Mesenchymal stem cell (in vitro differentiated cells and primary cell): ENCODE data around the gene LRIG1.

Experiments used
- DNase-seq: peaks from one replicate; pipeline ENCODE4 v3.0.0-alpha.2; 2013
- H2AFZ ChIP-seq: one replicate; pipeline ENCODE4 v1.6.1; 2013; ENCODE audit warnings: low read depth, mild to moderate bottlenecking, control low read depth, inconsistent platforms, low read length, moderate library complexity
- H2AK5ac ChIP-seq: 2 replicates; pipeline ENCODE4 v1.6.1; 2013; ENCODE audit warnings: low read length, moderate library complexity, mild to moderate bottlenecking, inconsistent platforms; ENCODE audit not compliant: severe bottlenecking
- H2BK120ac ChIP-seq: one replicate; pipeline ENCODE4 v1.6.1; 2013; ENCODE audit warnings: low read depth, mild to moderate bottlenecking, inconsistent platforms, low read length, moderate library complexity
- H2BK12ac ChIP-seq, 2 experiments: one replicate each; pipeline ENCODE4 v1.6.1; 2013; ENCODE audit warnings: inconsistent platforms in 2 of 2, low read length in 2 of 2, mild to moderate bottlenecking in 2 of 2, moderate library complexity in 2 of 2, control low read depth in 1 of 2
- H2BK15ac ChIP-seq: one replicate; pipeline ENCODE4 v1.6.1; 2013; ENCODE audit warnings: mild to moderate bottlenecking, low read depth, inconsistent platforms; ENCODE audit not compliant: poor library complexity, severe bottlenecking
- H2BK5ac ChIP-seq: 2 replicates; pipeline ENCODE4 v1.6.1; 2013; ENCODE audit warnings: low read depth, mild to moderate bottlenecking, low read length, control low read depth, inconsistent platforms; ENCODE audit not compliant: poor library complexity, severe bottlenecking
- H3K14ac ChIP-seq, 2 experiments: one replicate each; pipeline ENCODE4 v1.6.1; 2013; ENCODE audit warnings: inconsistent platforms in 2 of 2, low read length in 2 of 2, control low read depth in 1 of 2, mild to moderate bottlenecking in 1 of 2, moderate library complexity in 1 of 2
- H3K18ac ChIP-seq, 2 experiments: one replicate each; pipeline ENCODE4 v1.6.1; 2013; ENCODE audit warnings: inconsistent platforms in 2 of 2, low read length in 2 of 2, control low read depth in 1 of 2, low read depth in 1 of 2, mild to moderate bottlenecking in 1 of 2
- H3K23ac ChIP-seq, 2 experiments: one replicate each; pipeline ENCODE4 v1.6.1; 2013; ENCODE audit warnings: inconsistent platforms in 2 of 2, low read length in 2 of 2, mild to moderate bottlenecking in 2 of 2, moderate library complexity in 2 of 2, control low read depth in 1 of 2
- H3K27ac ChIP-seq: 2 replicates; pipeline ENCODE4 v1.5.1; 2013; ENCODE audit warnings: mild to moderate bottlenecking, moderate library complexity, low read length, control low read depth, inconsistent platforms; ENCODE audit not compliant: poor library complexity, severe bottlenecking
- H3K27me3 ChIP-seq, 2 experiments: 2 replicates each; pipeline versions ENCODE4 v1.6.1 to v1.7.0; 2013; ENCODE audit warnings: low read length in 2 of 2, mild to moderate bottlenecking in 2 of 2, moderate library complexity in 2 of 2, control low read depth in 1 of 2, inconsistent platforms in 1 of 2; ENCODE audit not compliant: control insufficient read depth in 1 of 2, insufficient read depth in 1 of 2
- H3K36me3 ChIP-seq, 2 experiments: 2 replicates each; pipeline versions ENCODE4 v1.6.1 to v1.7.0; 2013; ENCODE audit warnings: low read length in 2 of 2, control low read depth in 1 of 2, inconsistent platforms in 1 of 2, low read depth in 1 of 2, mild to moderate bottlenecking in 1 of 2; ENCODE audit not compliant: insufficient read depth in 2 of 2, control insufficient read depth in 1 of 2
- H3K4ac ChIP-seq, 2 experiments: one replicate each; pipeline ENCODE4 v1.6.1; 2013; ENCODE audit warnings: inconsistent platforms in 2 of 2, low read length in 2 of 2, mild to moderate bottlenecking in 2 of 2, moderate library complexity in 2 of 2, control low read depth in 1 of 2, low read depth in 1 of 2
- H3K4me1 ChIP-seq: 2 replicates; pipeline ENCODE4 v1.6.1; 2013; ENCODE audit warnings: low read depth, low read length, control low read depth; ENCODE audit not compliant: control insufficient read depth, insufficient read depth
- H3K4me2 ChIP-seq: 2 replicates; pipeline ENCODE4 v1.6.1; 2013; ENCODE audit warnings: low read length, mild to moderate bottlenecking, inconsistent platforms; ENCODE audit not compliant: poor library complexity, severe bottlenecking
- H3K4me3 ChIP-seq, 2 experiments: 2 replicates each; pipeline versions ENCODE4 v1.5.1 to v1.7.0; 2013; ENCODE audit warnings: low read length in 2 of 2, mild to moderate bottlenecking in 2 of 2, control low read depth in 1 of 2, low read depth in 1 of 2; ENCODE audit not compliant: insufficient read depth in 1 of 2
- H3K79me1 ChIP-seq: replicated peaks from 2 replicates; pipeline ENCODE4 v1.6.1; 2013; ENCODE audit warnings: mild to moderate bottlenecking, control low read depth, low read length, inconsistent platforms; ENCODE audit not compliant: poor library complexity, severe bottlenecking
- H3K9ac ChIP-seq: 2 replicates; pipeline ENCODE4 v1.7.0; 2013; ENCODE audit warnings: mild to moderate bottlenecking, low read length, moderate library complexity
- H3K9me3 ChIP-seq: 2 replicates; pipeline ENCODE4 v1.7.0; 2013; ENCODE audit warnings: mild to moderate bottlenecking, low read length; ENCODE audit not compliant: control insufficient read depth
- H4K8ac ChIP-seq: one replicate; pipeline ENCODE4 v1.6.1; 2013; ENCODE audit warnings: inconsistent platforms, mild to moderate bottlenecking, low read length, moderate library complexity
- H4K91ac ChIP-seq: one replicate; pipeline ENCODE4 v1.6.1; 2013; ENCODE audit warnings: mild to moderate bottlenecking, low read length, inconsistent platforms
- WGBS: methylation state at CpG from one replicate; pipeline ENCODE4 v1.1.7; 2013; ENCODE audit warnings: mixed read lengths; 5-methylcytosine and 5-hydroxymethylcytosine counted together

The LRIG1 gene

DNA sequence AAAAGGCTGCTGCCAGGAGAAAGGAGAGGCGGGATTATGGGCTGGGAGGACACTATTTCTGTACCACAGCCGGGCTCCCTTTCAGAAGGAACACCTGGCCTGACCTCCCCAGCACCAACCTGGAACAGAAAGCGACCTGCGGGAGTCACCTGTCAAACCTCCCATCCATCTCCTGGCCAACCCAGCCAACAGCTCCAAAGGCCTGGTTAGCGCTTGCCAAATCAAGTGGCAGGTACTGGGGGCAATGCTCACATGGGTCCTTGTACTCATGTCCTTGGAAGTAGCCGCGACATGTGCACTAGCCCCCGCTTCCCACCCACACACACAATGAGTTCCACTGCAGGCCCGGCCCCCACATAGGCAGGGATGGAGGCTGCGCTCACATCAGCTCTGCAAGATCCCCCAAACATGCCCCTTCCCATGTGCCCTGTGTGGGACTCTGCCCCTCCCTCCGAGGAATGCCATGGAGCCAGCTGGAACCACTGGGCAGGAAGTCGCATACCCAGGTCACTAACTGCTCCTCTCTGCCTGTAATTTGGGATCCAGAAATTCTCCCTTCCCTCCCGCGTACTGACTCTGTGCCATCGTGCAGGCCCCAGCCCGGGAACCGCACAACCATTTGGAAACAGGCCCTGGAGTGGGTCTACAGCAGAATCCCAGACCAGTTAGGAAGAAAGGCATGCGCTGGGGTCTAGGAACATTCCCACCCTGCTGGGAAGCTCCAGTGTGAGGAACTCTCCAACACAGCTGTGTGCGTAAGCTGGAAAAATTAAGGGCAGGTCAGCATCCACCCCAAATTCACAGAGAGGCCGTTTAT, 98.9 kb downstream of the LRIG1 start:
- Histone ChIP-seq H3K79me1 (peaks cover 56% of the 10 kb centered on the region), H3K27ac (peak overlapping the region; percentile 47), H3K4me3 (no peak overlapping the region), H3K4me1 (peaks cover 51% of the 10 kb centered on the region), H4K8ac (no peak overlapping the region), H3K4me2 (no peak overlapping the region), H2BK15ac (no peak overlapping the region), H2AK5ac (peak overlapping the region; percentile 15), H2AFZ (no peak overlapping the region), H3K23ac (no peak overlapping the region), H2BK120ac (no peak overlapping the region), H3K27me3 (no peaks in the 10 kb centered on the region), H3K9me3 (no peaks in the 10 kb centered on the region), H3K4ac (no peak overlapping the region), H2BK5ac (no peak overlapping the region), H4K91ac (no peak overlapping the region), H3K36me3 (peaks cover 19 to 68% of the 10 kb centered on the region in 2 experiments), H2BK12ac (peak overlapping the region in 1 of 2 experiments; percentile 1), H3K9ac (no peak overlapping the region), H3K14ac (no peak overlapping the region), H3K18ac (no peak overlapping the region)
- no peak for DNase-seq
- 96% methylated on average over 19 of the region's 20 CpGs for WGBS

DNA sequence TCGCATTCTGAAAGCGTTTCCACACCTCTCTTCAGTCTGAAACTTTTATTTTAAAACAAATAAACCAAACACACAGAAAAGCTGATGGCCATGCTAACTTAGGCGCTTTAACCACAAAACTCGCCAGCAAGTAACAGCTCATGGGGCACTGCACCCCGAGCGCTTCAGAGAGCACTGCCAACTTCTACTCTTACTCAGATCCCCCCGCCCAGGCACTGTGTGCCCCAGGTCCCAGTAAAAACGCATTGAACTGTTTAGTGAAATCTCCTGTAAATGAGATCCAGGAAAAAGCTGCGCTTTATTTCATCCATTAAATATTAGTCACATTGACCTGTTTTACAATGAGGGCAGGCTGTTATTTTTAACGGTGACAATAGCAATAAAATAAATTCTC, 99.7 kb downstream of the LRIG1 start:
- no peak overlapping the region for H2BK5ac ChIP-seq
- H3K4me3 ChIP-seq: no peak overlapping the region
- no peak overlapping the region for H2BK12ac ChIP-seq
- peak overlapping the region; percentile 7 for H3K4me2 ChIP-seq
- H3K9ac ChIP-seq: no peak overlapping the region
- no peak for DNase-seq
- H4K8ac ChIP-seq: no peak overlapping the region
- peak overlapping the region; percentile 48 for H3K27ac ChIP-seq
- no peak overlapping the region for H3K23ac ChIP-seq
- no peak overlapping the region for H2BK15ac ChIP-seq
- H3K36me3 ChIP-seq: peaks cover 19 to 67% of the 10 kb centered on the region in 2 experiments
- H3K4ac ChIP-seq: no peak overlapping the region
- peaks cover 53% of the 10 kb centered on the region for H3K4me1 ChIP-seq
- H3K79me1 ChIP-seq: peaks cover 54% of the 10 kb centered on the region
- H3K14ac ChIP-seq: no peak overlapping the region
- WGBS: 86% methylated on average over 7 of the region's 10 CpGs
- no peaks in the 10 kb centered on the region for H3K27me3 ChIP-seq
- no peak overlapping the region for H3K18ac ChIP-seq
- no peak overlapping the region for H2BK120ac ChIP-seq
- H3K9me3 ChIP-seq: no peaks in the 10 kb centered on the region
- H2AFZ ChIP-seq: no peak overlapping the region
- no peak overlapping the region for H2AK5ac ChIP-seq
- no peak overlapping the region for H4K91ac ChIP-seq

DNA sequence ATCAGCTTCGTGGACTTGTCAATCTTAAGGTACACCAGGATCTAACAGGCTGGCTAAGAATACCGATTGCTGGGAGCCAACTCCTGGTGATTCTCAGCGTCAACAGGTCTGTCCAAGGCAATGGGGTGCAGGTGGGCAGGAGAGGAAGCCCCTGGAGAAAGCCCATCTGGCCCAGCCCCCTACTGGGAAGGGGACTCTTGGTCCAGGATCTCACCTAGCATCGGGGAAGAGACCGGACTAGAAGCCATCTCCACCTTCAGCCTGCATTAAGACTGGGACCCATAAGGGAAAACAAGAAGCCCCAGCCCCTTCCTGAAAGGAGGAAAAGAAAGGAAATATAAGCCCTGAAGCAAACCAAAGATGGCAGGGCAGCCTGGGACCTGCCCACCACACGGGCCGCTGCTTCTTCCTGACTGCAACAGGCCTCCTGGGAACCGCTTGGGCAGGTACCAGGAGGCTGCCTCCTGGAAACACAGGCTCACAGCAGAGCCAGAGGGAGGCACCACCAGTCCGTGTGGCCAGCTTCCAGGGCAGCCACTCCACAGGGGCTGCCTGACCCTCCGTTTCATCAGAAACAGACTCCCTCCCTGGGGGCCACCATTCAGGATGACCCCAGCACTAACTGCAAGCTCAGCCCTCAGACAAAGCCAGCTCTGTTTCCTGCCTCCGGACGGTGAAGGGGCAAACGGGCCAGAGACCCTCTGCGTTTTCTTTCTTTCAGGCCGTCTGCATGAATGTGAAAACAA, 100.2 kb downstream of the LRIG1 start:
- Histone ChIP-seq H3K14ac (no peak overlapping the region), H2BK15ac (no peak overlapping the region), H3K9ac (no peak overlapping the region), H4K91ac (no peak overlapping the region), H3K36me3 (peaks cover 24 to 67% of the 10 kb centered on the region in 2 experiments), H2AFZ (no peak overlapping the region), H3K27ac (peak overlapping the region; percentile 48), H3K23ac (no peak overlapping the region), H2BK5ac (no peak overlapping the region), H2AK5ac (peak overlapping the region; percentile 11), H2BK120ac (no peak overlapping the region), H3K4ac (no peak overlapping the region), H3K4me3 (no peak overlapping the region), H3K4me1 (peaks cover 55% of the 10 kb centered on the region), H3K4me2 (peak overlapping the region; percentile 7), H4K8ac (no peak overlapping the region), H3K27me3 (no peaks in the 10 kb centered on the region), H3K79me1 (peaks cover 60% of the 10 kb centered on the region), H2BK12ac (no peak overlapping the region), H3K9me3 (no peaks in the 10 kb centered on the region), H3K18ac (peak overlapping the region in 1 of 2 experiments; percentile 1)
- 63% methylated on average over 13 of the region's 15 CpGs for WGBS
- no peak for DNase-seq

DNA sequence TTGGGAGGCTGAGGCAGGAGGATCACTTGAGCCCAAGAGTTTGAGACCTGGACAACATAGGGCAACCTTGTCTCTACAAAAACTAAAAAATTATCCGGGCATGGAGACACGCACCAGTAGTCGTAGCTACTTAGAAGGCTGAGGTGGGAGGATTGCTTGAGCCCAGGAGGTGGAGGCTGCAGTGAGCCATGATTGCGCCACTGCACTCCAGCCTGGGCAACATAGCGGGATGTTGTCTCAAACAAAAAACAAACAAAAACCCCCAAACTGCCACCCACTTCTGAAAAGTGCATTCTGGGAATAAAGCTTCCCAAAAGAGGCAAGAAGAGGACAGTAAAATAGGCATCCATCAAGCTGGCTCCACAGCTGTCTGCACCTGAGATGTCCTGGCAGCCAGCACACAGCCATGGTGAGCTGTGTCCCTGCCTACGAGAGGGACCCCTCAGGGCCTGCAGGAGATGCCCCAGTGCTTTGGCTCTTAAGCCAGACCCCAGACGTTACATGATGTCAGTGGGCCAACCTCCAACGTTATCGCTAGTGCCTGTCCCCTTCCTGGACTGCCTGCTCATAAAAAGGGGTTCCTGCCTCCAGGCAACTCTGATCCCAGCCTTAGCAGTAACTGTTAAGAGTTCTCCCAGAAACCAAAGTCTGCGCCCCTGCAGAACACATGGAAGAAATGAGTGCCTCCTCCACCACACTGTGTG, 101.1 kb downstream of the LRIG1 start:
- Histone ChIP-seq H3K4me3 (no peak overlapping the region), H2BK12ac (no peak overlapping the region), H3K4me2 (no peak overlapping the region), H2BK120ac (no peak overlapping the region), H2BK5ac (no peak overlapping the region), H3K79me1 (peaks cover 55% of the 10 kb centered on the region), H3K23ac (no peak overlapping the region), H4K8ac (no peak overlapping the region), H2AFZ (no peak overlapping the region), H3K36me3 (peaks cover 32 to 62% of the 10 kb centered on the region in 2 experiments), H3K9me3 (no peaks in the 10 kb centered on the region), H2BK15ac (no peak overlapping the region), H3K14ac (no peak overlapping the region), H4K91ac (no peak overlapping the region), H3K18ac (peak overlapping the region in 1 of 2 experiments; percentile 37), H3K4ac (no peak overlapping the region), H3K27me3 (no peaks in the 10 kb centered on the region), H3K27ac (no peak overlapping the region), H2AK5ac (peak overlapping the region; percentile 11), H3K4me1 (peaks cover 52% of the 10 kb centered on the region), H3K9ac (no peak overlapping the region)
- 97% methylated on average over 6 of the region's 10 CpGs for WGBS
- no peak for DNase-seq
